WTC11 (cell line): ENCODE data around the gene NTN5. TPM values are rescaled to one million over a fixed set of nuclear protein-coding genes. Genes with fewer than 3 reads are reported as not detected.

ENCODE experiments used
- ATAC-seq: fragments of 200-7000 bp; cut with Tn5 transposase; 2 replicates; pipeline ENCODE4 v1.10.0; 2021; ENCODE audit warnings: mild to moderate bottlenecking, moderate library complexity
- CTCF ChIA-PET: fragments of 300-600 bp; sonication (Branson Sonifier 250); formaldehyde crosslinking; loops from one replicate; lab custom pipeline; 2021; ENCODE audit warnings: antibody characterized with exemption; lab: Charles Lee
- POLR2A ChIA-PET: fragments of 350-600 bp; sonication (Branson Sonifier 250); formaldehyde crosslinking; loops from one replicate; lab custom pipeline; 2021; ENCODE audit warnings: antibody characterized with exemption; lab: Charles Lee
- DNase-seq: peaks from one replicate; pipeline ENCODE4 v3.0.0; 2021; ENCODE audit warnings: low spot score
- H3K27ac Mint-ChIP-seq: 2 replicates; pipeline ENCODE4 v1.8.0; 2021; ENCODE audit warnings: mixed read lengths
- H3K27me3 Mint-ChIP-seq: 2 replicates; pipeline ENCODE4 v1.8.0; 2021; ENCODE audit warnings: low read depth, mild to moderate bottlenecking, moderate library complexity, mixed read lengths
- H3K36me3 Mint-ChIP-seq: 2 replicates; pipeline ENCODE4 v1.8.0; 2021; ENCODE audit warnings: mixed read lengths
- H3K4me1 Mint-ChIP-seq: 2 replicates; pipeline ENCODE4 v1.8.0; 2022; ENCODE audit warnings: mixed read lengths
- H3K4me3 Mint-ChIP-seq: 2 replicates; pipeline ENCODE4 v1.8.0; 2021; ENCODE audit warnings: mild to moderate bottlenecking, moderate library complexity, mixed read lengths
- H3K9me3 Mint-ChIP-seq: 2 replicates; pipeline ENCODE4 v1.8.0; 2021; ENCODE audit warnings: mixed read lengths
- AR ChIP-seq: fragments of 250-450 bp; sonication (Bioruptor Pico); IDR thresholded peaks from 2 replicates; pipeline ENCODE4 v1.9.0; 2021; ENCODE audit warnings: mild to moderate bottlenecking
- EMX1 ChIP-seq: fragments of 250-450 bp; sonication (Bioruptor Pico); IDR thresholded peaks from 2 replicates; pipeline ENCODE4 v1.8.0; 2021; ENCODE audit warnings: mild to moderate bottlenecking
- ESRRA ChIP-seq: sonication (generic); formaldehyde crosslinking; IDR thresholded peaks from 2 replicates; pipeline ENCODE4 v1.8.1; 2022; ENCODE audit warnings: mild to moderate bottlenecking, missing genetic modification reagents, borderline replicate concordance
- FOXJ3 ChIP-seq: sonication (generic); formaldehyde crosslinking; IDR thresholded peaks from 2 replicates; pipeline ENCODE4 v1.9.0; 2021; ENCODE audit warnings: missing genetic modification reagents, mild to moderate bottlenecking, borderline replicate concordance
- GRHL2 ChIP-seq: fragments of 250-450 bp; sonication (Bioruptor Pico); IDR thresholded peaks from 2 replicates; pipeline ENCODE4 v1.8.0; 2022; ENCODE audit warnings: mild to moderate bottlenecking, moderate library complexity; ENCODE audit not compliant: insufficient replicate concordance, severe bottlenecking
- IRF2 ChIP-seq: sonication (generic); formaldehyde crosslinking; IDR thresholded peaks from 2 replicates; pipeline ENCODE4 v1.8.0; 2022; ENCODE audit warnings: low read depth, missing genetic modification reagents, borderline replicate concordance
- JUN ChIP-seq: sonication (generic); formaldehyde crosslinking; IDR thresholded peaks from 2 replicates; pipeline ENCODE4 v1.8.0; 2023; ENCODE audit warnings: mild to moderate bottlenecking, missing genetic modification reagents
- MLX ChIP-seq: sonication (generic); formaldehyde crosslinking; IDR thresholded peaks from 2 replicates; pipeline ENCODE4 v1.8.1; 2023; ENCODE audit warnings: mild to moderate bottlenecking, missing genetic modification reagents, moderate library complexity
- NFATC4 ChIP-seq: fragments of 250-450 bp; sonication (Bioruptor Pico); IDR thresholded peaks from 2 replicates; pipeline ENCODE4 v1.9.0; 2021; ENCODE audit warnings: mild to moderate bottlenecking
- PRDM15 ChIP-seq: sonication (generic); formaldehyde crosslinking; IDR thresholded peaks from 2 replicates; pipeline ENCODE4 v1.8.0; 2022; ENCODE audit warnings: missing genetic modification reagents
- SOX15 ChIP-seq: fragments of 250-450 bp; sonication (Bioruptor Pico); IDR thresholded peaks from 2 replicates; pipeline ENCODE4 v1.9.0; 2021; ENCODE audit warnings: mild to moderate bottlenecking
- TCF7 ChIP-seq: sonication (generic); formaldehyde crosslinking; IDR thresholded peaks from 2 replicates; pipeline ENCODE4 v1.8.0; 2022; ENCODE audit warnings: mild to moderate bottlenecking, low read depth, missing genetic modification reagents, moderate library complexity
- TEAD1 ChIP-seq: sonication (generic); formaldehyde crosslinking; IDR thresholded peaks from 2 replicates; pipeline ENCODE4 v1.8.0; 2022; ENCODE audit warnings: mild to moderate bottlenecking, missing genetic modification reagents
- TEAD4 ChIP-seq: sonication (generic); formaldehyde crosslinking; IDR thresholded peaks from 2 replicates; pipeline ENCODE4 v1.8.0; 2022; ENCODE audit warnings: mild to moderate bottlenecking, missing genetic modification reagents
- TP53 ChIP-seq: sonication (generic); formaldehyde crosslinking; IDR thresholded peaks from 2 replicates; pipeline ENCODE4 v1.8.1; 2023; ENCODE audit warnings: mild to moderate bottlenecking, missing genetic modification reagents
- ZBTB43 ChIP-seq: sonication (generic); formaldehyde crosslinking; IDR thresholded peaks from 2 replicates; pipeline ENCODE4 v1.8.1; 2023; ENCODE audit warnings: mild to moderate bottlenecking, missing genetic modification reagents
- ZNF121 ChIP-seq: sonication (generic); formaldehyde crosslinking; IDR thresholded peaks from 2 replicates; pipeline ENCODE4 v1.8.0; 2023; ENCODE audit warnings: missing genetic modification reagents
- ZNF219 ChIP-seq: sonication (generic); formaldehyde crosslinking; IDR thresholded peaks from 2 replicates; pipeline ENCODE4 v1.8.0; 2023; ENCODE audit warnings: missing genetic modification reagents, mild to moderate bottlenecking, borderline replicate concordance
- ZNF232 ChIP-seq: sonication (generic); formaldehyde crosslinking; IDR thresholded peaks from 2 replicates; pipeline ENCODE4 v1.8.0; 2022; ENCODE audit warnings: mild to moderate bottlenecking, missing genetic modification reagents
- ZNF671 ChIP-seq: fragments of 250-450 bp; sonication (Bioruptor Pico); IDR thresholded peaks from 2 replicates; pipeline ENCODE4 v1.8.0; 2021; ENCODE audit warnings: mild to moderate bottlenecking
- total RNA-seq: library from RNA; stranded (reverse); gene quantifications from 3 replicates; pipeline ENCODE4 v1.2.3, GENCODE V29; 2021
- TF ChIP-seq, protein P1 (sequence below): fragments of 250-450 bp; sonication (Bioruptor Pico); IDR thresholded peaks from 2 replicates; pipeline ENCODE4 v1.9.0; 2021; ENCODE audit warnings: moderate library complexity, mild to moderate bottlenecking, inconsistent platforms, borderline replicate concordance
- TF ChIP-seq, protein P2 (sequence below): sonication (generic); formaldehyde crosslinking; IDR thresholded peaks from 2 replicates; pipeline ENCODE4 v1.8.0; 2023; ENCODE audit warnings: missing genetic modification reagents

NTN5 gene
- total RNA-seq, 1 experiment from 2014 or later: 0.28 TPM

DNA sequence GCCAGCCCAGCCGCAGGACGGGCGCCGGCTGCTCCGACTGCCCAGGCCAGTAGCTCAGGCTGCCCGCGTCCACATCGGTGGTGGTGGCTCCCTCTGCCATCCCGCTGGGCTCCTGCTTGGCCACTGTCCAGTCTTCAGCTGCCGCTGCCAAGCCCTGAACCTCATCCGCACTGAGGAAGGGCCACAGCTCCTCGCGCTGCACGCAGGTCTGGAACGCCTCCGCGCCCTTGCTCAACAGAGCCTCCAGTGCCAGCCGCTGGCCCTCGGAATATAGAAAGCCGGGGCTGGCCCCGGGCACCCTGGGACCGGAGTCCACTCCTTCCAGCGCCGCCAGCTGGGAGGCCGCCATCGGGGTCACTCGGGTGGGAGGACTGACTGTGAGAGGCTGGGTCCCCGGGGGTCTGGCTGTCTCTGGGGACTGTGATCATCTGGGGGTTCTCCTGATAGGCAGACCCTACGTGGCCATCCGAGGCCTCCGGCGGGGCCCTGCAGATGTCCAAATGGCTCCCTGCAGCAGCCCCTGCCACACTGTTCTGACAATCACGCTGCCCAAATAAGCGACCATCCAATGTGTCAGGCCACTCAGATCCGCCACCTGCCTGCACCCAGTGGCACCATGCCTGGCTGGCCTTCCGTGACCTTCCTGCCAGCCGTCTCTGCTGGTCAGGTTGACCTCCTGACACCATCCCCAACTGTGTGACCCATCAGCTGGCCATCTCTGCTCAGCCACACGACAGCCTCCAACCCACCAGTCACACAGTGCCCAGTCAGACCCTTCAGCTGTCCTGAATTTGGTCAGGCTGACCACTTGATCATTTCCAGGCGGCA lies 59.6 kb downstream of the NTN5 start:
- Mint-ChIP-seq H3K36me3 (peaks cover 33% of the 10 kb centered on the region), H3K9me3 (no peaks in the 10 kb centered on the region), H3K4me3 (no peak overlapping the region), H3K27me3 (no peaks in the 10 kb centered on the region), H3K4me1 (peaks cover 46% of the 10 kb centered on the region), H3K27ac (peak overlapping the region; percentile 96)
- DNase-seq (no peak), ATAC-seq (no peak)
- ChIA-PET CTCF (interaction anchor here (1.1 to 1.7 kb wide), 2 partner anchors 17 to 123 kb away, joined by 4 read pairs; no protein-coding TSS in a partner anchor), POLR2A (interaction anchor here (1.0 to 2.5 kb wide), 3 partner anchors 11 to 17 kb away, joined by 4 to 16 read pairs (median 4); no protein-coding TSS in a partner anchor)
- TF ChIP-seq NFATC4 (CRISPR knock-in tag) (0 out of 2 replicates have a peak, but pooled peaks have one; percentile 8), JUN (CRISPR knock-in tag) (no peak), FOXJ3 (CRISPR knock-in tag) (no peak), ZNF671 (CRISPR knock-in tag) (0 out of 2 replicates have a peak, but pooled peaks have one; percentile 32), EMX1 (CRISPR knock-in tag) (no peak; the same call in 1 of the 2 replicates), TCF7 (CRISPR knock-in tag) (no peak), ZBTB43 (CRISPR knock-in tag) (no peak)

- TF ChIP-seq, protein P1, sequence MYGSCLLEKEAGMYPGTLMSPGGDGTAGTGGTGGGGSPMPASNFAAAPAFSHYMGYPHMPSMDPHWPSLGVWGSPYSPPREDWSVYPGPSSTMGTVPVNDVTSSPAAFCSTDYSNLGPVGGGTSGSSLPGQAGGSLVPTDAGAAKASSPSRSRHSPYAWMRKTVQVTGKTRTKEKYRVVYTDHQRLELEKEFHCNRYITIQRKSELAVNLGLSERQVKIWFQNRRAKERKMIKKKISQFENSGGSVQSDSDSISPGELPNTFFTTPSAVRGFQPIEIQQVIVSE (CRISPR knock-in tag): no peak
- TF ChIP-seq TEAD1 (CRISPR knock-in tag): no peak
- no peak for TF ChIP-seq ZNF232 (CRISPR knock-in tag)
- no peak for TF ChIP-seq ESRRA (CRISPR knock-in tag)
- TF ChIP-seq PRDM15 (CRISPR knock-in tag): no peak
- TF ChIP-seq ZNF219 (CRISPR knock-in tag): no peak
- TF ChIP-seq IRF2 (CRISPR knock-in tag): no peak
- no peak for TF ChIP-seq JUN (CRISPR knock-in tag)
- no peak for TF ChIP-seq MLX
- TF ChIP-seq, protein P2, sequence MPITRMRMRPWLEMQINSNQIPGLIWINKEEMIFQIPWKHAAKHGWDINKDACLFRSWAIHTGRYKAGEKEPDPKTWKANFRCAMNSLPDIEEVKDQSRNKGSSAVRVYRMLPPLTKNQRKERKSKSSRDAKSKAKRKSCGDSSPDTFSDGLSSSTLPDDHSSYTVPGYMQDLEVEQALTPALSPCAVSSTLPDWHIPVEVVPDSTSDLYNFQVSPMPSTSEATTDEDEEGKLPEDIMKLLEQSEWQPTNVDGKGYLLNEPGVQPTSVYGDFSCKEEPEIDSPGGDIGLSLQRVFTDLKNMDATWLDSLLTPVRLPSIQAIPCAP (CRISPR knock-in tag): no peak
- TF ChIP-seq AR (CRISPR knock-in tag): no peak
- TF ChIP-seq TEAD4 (CRISPR knock-in tag): no peak
- TF ChIP-seq GRHL2: no peak
- TF ChIP-seq ZNF121 (CRISPR knock-in tag): no peak
- TF ChIP-seq SOX15 (CRISPR knock-in tag): no peak
- TF ChIP-seq TP53 (CRISPR knock-in tag): no peak
- Mint-ChIP-seq H3K9me3 (no peaks in the 10 kb centered on the region), H3K27ac (no peak overlapping the region), H3K4me1 (peaks cover 32% of the 10 kb centered on the region), H3K27me3 (no peaks in the 10 kb centered on the region), H3K4me3 (no peak overlapping the region), H3K36me3 (peaks cover 19% of the 10 kb centered on the region)
- no peak for DNase-seq
- ChIA-PET CTCF (interaction anchor here (4.9 kb wide), 1 partner anchor 23 kb away, joined by 68 read pairs; no protein-coding TSS in a partner anchor), POLR2A (no interaction called here)
- no peak for ATAC-seq
These were observed 60.9 kb downstream of the NTN5 start for GRCh38 chr19:48611872-48612271.
